Neural cell (in vitro differentiated cells): ENCODE results near the gene RXRB. TPM values are rescaled to one million over a fixed set of nuclear protein-coding genes. Genes with fewer than 3 reads are reported as not detected.

Experiments used
- H2AFZ ChIP-seq: fragments of 200-600, 300-800 bp; sonication (generic), shearing (Covaris generic); 2 replicates; pipeline ENCODE4 v1.6.0; 2014; ENCODE audit warnings: low read depth, mild to moderate bottlenecking, antibody characterized with exemption, low read length, moderate library complexity
- H3F3A ChIP-seq: fragments of 200-600 bp; shearing (Covaris generic); 2 replicates; pipeline ENCODE4 v1.6.1; 2016; ENCODE audit warnings: mild to moderate bottlenecking, moderate library complexity, mixed read lengths, antibody characterized with exemption, low read length; ENCODE audit not compliant: insufficient read depth, poor library complexity, severe bottlenecking
- H3K27ac ChIP-seq: fragments of 200-600, 300-800 bp; sonication (generic), shearing (Covaris generic); 2 replicates; pipeline ENCODE4 v1.5.1; 2014; ENCODE audit warnings: mild to moderate bottlenecking, low read length, moderate library complexity
- H3K27me3 ChIP-seq: fragments of 300-800, 200-600 bp; sonication (generic), shearing (Covaris generic); 2 replicates; pipeline ENCODE4 v1.6.0; 2014; ENCODE audit warnings: mild to moderate bottlenecking, low read depth, low read length, moderate library complexity; ENCODE audit not compliant: insufficient read depth
- H3K36me3 ChIP-seq: fragments of 300-800, 200-600 bp; sonication (generic), shearing (Covaris generic); 2 replicates; pipeline ENCODE4 v1.5.1; 2014; ENCODE audit warnings: mild to moderate bottlenecking, antibody characterized with exemption, low read length, moderate library complexity; ENCODE audit not compliant: insufficient read depth
- H3K4me2 ChIP-seq: fragments of 300-800, 200-600 bp; sonication (generic), shearing (Covaris generic); 2 replicates; pipeline ENCODE4 v1.6.0; 2014; ENCODE audit warnings: mild to moderate bottlenecking, low read length
- H3K4me3 ChIP-seq: fragments of 300-800, 200-600 bp; sonication (generic), shearing (Covaris generic); 2 replicates; pipeline ENCODE4 v1.5.1; 2014; ENCODE audit warnings: mild to moderate bottlenecking, low read length, moderate library complexity
- H3K79me2 ChIP-seq: fragments of 200-600 bp; shearing (Covaris generic); replicated peaks from 2 replicates; pipeline ENCODE4 v1.6.0; 2014; ENCODE audit warnings: mild to moderate bottlenecking, low read length, moderate library complexity; ENCODE audit not compliant: insufficient read depth
- H3K9ac ChIP-seq: fragments of 300-800, 200-600 bp; sonication (generic), shearing (Covaris generic); 2 replicates; pipeline ENCODE4 v1.6.1; 2016; ENCODE audit warnings: mild to moderate bottlenecking, low read length, mixed read lengths
- H3K9me2 ChIP-seq: fragments of 200-600 bp; shearing (Covaris generic); 2 replicates; pipeline ENCODE4 v1.6.1; 2016; ENCODE audit warnings: mild to moderate bottlenecking, low read length, mixed read lengths; ENCODE audit not compliant: insufficient read depth
- H3K9me3 ChIP-seq: fragments of 200-600, 300-800 bp; sonication (generic), shearing (Covaris generic); 2 replicates; pipeline ENCODE4 v1.6.1; 2016; ENCODE audit warnings: mild to moderate bottlenecking, mixed run types, low read length, moderate library complexity, mixed read lengths
- H4K20me1 ChIP-seq: fragments of 200-600 bp; shearing (Covaris generic); 2 replicates; pipeline ENCODE4 v1.6.1; 2016; ENCODE audit warnings: mild to moderate bottlenecking, mixed run types; ENCODE audit not compliant: insufficient read depth
- CTCF ChIP-seq: fragments of 450-650 bp; IDR thresholded peaks from 2 replicates; pipeline ENCODE4 v1.5.1; 2014; ENCODE audit warnings: antibody characterized with exemption, mild to moderate bottlenecking, moderate library complexity; ENCODE audit not compliant: poor library complexity, severe bottlenecking
- EP300 ChIP-seq: fragments of 450-650 bp; conservative IDR thresholded peaks from 2 replicates; pipeline ENCODE4 v1.6.1; 2014; ENCODE audit warnings: antibody characterized with exemption, mild to moderate bottlenecking, moderate library complexity; ENCODE audit not compliant: poor library complexity, severe bottlenecking
- EZH2 ChIP-seq: fragments of 200-600, 300-800 bp; shearing (Covaris generic), sonication (generic); IDR thresholded peaks from 2 replicates; pipeline ENCODE4 v1.6.1; 2014; ENCODE audit warnings: antibody characterized with exemption, low read length, borderline replicate concordance, mild to moderate bottlenecking; ENCODE audit not compliant: insufficient read depth, poor library complexity, severe bottlenecking
- MXI1 ChIP-seq: fragments of 450-650 bp; conservative IDR thresholded peaks from 2 replicates; pipeline ENCODE4 v1.6.1; 2014; ENCODE audit warnings: antibody characterized with exemption, mild to moderate bottlenecking; ENCODE audit not compliant: poor library complexity, severe bottlenecking
- POLR2AphosphoS5 ChIP-seq: IDR thresholded peaks from 2 replicates; pipeline ENCODE4 v1.6.1; 2012
- RAD21 ChIP-seq: fragments of 450-650 bp; conservative IDR thresholded peaks from 2 replicates; pipeline ENCODE4 v1.6.1; 2014; ENCODE audit warnings: antibody characterized with exemption, mild to moderate bottlenecking, moderate library complexity
- REST ChIP-seq: IDR thresholded peaks from 2 replicates; pipeline ENCODE4 v1.6.1; 2012; ENCODE audit warnings: borderline replicate concordance
- SMC3 ChIP-seq: fragments of 450-650 bp; conservative IDR thresholded peaks from 2 replicates; pipeline ENCODE4 v1.6.1; 2014; ENCODE audit warnings: antibody characterized with exemption, mild to moderate bottlenecking, moderate library complexity; ENCODE audit not compliant: poor library complexity
- TAF1 ChIP-seq: IDR thresholded peaks from 2 replicates; pipeline ENCODE4 v1.6.1; 2012; ENCODE audit warnings: low read depth
- polyA plus RNA-seq: library from polyadenylated mRNA; depleted of rRNA; stranded (reverse); fragments of >200 nt; gene quantifications from 2 replicates; pipeline ENCODE4 v1.2.3, GENCODE V29; 2014

Gene RXRB
- polyA plus RNA-seq, 1 donor from 2014 or later, result 60.7 TPM

GRCh38 chr6:33171880-33172687, 28.4 kb downstream of the RXRB start:
- no peak overlapping the region for H3K9ac ChIP-seq
- no peaks in the 10 kb centered on the region for H3K9me3 ChIP-seq
- H3K36me3 ChIP-seq, result no peaks in the 10 kb centered on the region
- H2AFZ ChIP-seq, result no peak overlapping the region
- H3K9me2 ChIP-seq, result no peaks in the 10 kb centered on the region
- no peak overlapping the region for H3K4me3 ChIP-seq
- H3K27ac ChIP-seq, result no peak overlapping the region
- TF ChIP-seq SMC3 (no peak), CTCF (no peak), RAD21 (no peak), EZH2 (no peak), EP300 (no peak), REST (no peak), MXI1 (no peak)
- no peak overlapping the region for H3K4me2 ChIP-seq
- H3F3A ChIP-seq, result no peaks in the 10 kb centered on the region
- H4K20me1 ChIP-seq, result no peaks in the 10 kb centered on the region
- H3K27me3 ChIP-seq, result no peaks in the 10 kb centered on the region
- no peaks in the 10 kb centered on the region for H3K79me2 ChIP-seq

GRCh38 chr6:33171016-33171879, 29.2 kb downstream of the RXRB start:
- H3K9me2 ChIP-seq, result no peaks in the 10 kb centered on the region
- no peaks in the 10 kb centered on the region for H3K27me3 ChIP-seq
- H3K9me3 ChIP-seq, result no peaks in the 10 kb centered on the region
- H2AFZ ChIP-seq, result no peak overlapping the region
- H3K27ac ChIP-seq, result no peak overlapping the region
- no peaks in the 10 kb centered on the region for H3K36me3 ChIP-seq
- no peak overlapping the region for H3K4me3 ChIP-seq
- no peak overlapping the region for H3K4me2 ChIP-seq
- H3K9ac ChIP-seq, result no peak overlapping the region
- TF ChIP-seq EZH2, result no peak
- TF ChIP-seq CTCF, result no peak
- TF ChIP-seq SMC3, result no peak
- no peak for TF ChIP-seq REST
- no peak for TF ChIP-seq MXI1
- no peak for TF ChIP-seq POLR2AphosphoS5
- no peak for TF ChIP-seq EP300
- TF ChIP-seq RAD21, result no peak
- no peak for TF ChIP-seq TAF1
- no peaks in the 10 kb centered on the region for H3F3A ChIP-seq
- H4K20me1 ChIP-seq, result no peaks in the 10 kb centered on the region
- H3K79me2 ChIP-seq, result no peaks in the 10 kb centered on the region
